HG03442 (cell line): ENCODE results near the gene OR6N1.

Experiments used
- ATAC-seq: cut with Tn5 transposase; IDR thresholded peaks from one replicate; pipeline ENCODE4 v1.9.1; 2021; ENCODE audit warnings: mild to moderate bottlenecking, moderate library complexity; ENCODE audit not compliant: unreplicated experiment

The OR6N1 gene

GRCh38 chr1:158752155-158752712, 19.8 kb downstream of the OR6N1 start:
- ATAC-seq, result no peak

GRCh38 chr1:158735848-158736247, 36.1 kb downstream of the OR6N1 start:
- no peak for ATAC-seq

GRCh38 chr1:158732524-158732923, 39.5 kb downstream of the OR6N1 start:
- no peak for ATAC-seq

- no peak for ATAC-seq
These were observed 40.3 kb downstream of the OR6N1 start for GRCh38 chr1:158731707-158732106.

- no peak for ATAC-seq
These were observed 41.5 kb downstream of the OR6N1 start for GRCh38 chr1:158730453-158730852.

- no peak for ATAC-seq
These were observed 43.3 kb downstream of the OR6N1 start for GRCh38 chr1:158728510-158729225.

GRCh38 chr1:158724442-158724841, 47.6 kb downstream of the OR6N1 start:
- ATAC-seq, result no peak

GRCh38 chr1:158720620-158721019, 51.4 kb downstream of the OR6N1 start, which contains the start of gene OR6K3:
Gene OR6K3, minus strand, starts transcription at chr1:158720720. Its CDS starts 2,605 bp downstream, at chr1:158718115.
- no peak for ATAC-seq

GRCh38 chr1:158719664-158720063, 52.3 kb downstream of the OR6N1 start:
- ATAC-seq, result no peak

- no peak for ATAC-seq
These were observed 54.7 kb downstream of the OR6N1 start for GRCh38 chr1:158717344-158717743.

- ATAC-seq, result no peak
These were observed 55.7 kb downstream of the OR6N1 start for GRCh38 chr1:158716335-158716734.

- no peak for ATAC-seq
These were observed 57.2 kb downstream of the OR6N1 start for GRCh38 chr1:158714754-158715153.
